Natural killer cell (primary cell): ENCODE measurements around the gene CNTF. TPM values are rescaled to one million over a fixed set of nuclear protein-coding genes. Genes with fewer than 3 reads are reported as not detected.

Experiments used
- ATAC-seq, 3 donors: fragments of 150-1000 bp in 2 of 3; fragments of 200-7000 bp in 1 of 3; cut with Tn5 transposase; 1 replicate in 1 of 3; 2 replicates in 2 of 3; pipeline ENCODE4 v1.10.0; 2021; ENCODE audit warnings: mild to moderate bottlenecking in 2 of 3, moderate library complexity in 2 of 3
- DNase-seq, 2 donors: peaks; one replicate each; pipeline versions ENCODE4 v3.0.0 to v3.0.0-alpha.2; 2013 to 2021; ENCODE audit warnings: mixed read lengths in 1 of 2
- H3K27ac ChIP-seq: one replicate; pipeline ENCODE4 v1.5.1; 2013; ENCODE audit warnings: mild to moderate bottlenecking, low read length
- H3K27me3 ChIP-seq: one replicate; pipeline ENCODE4 v1.6.1; 2013; ENCODE audit warnings: low read length; ENCODE audit not compliant: control insufficient read depth, insufficient read depth
- H3K36me3 ChIP-seq: one replicate; pipeline ENCODE4 v1.6.1; 2013; ENCODE audit warnings: low read length; ENCODE audit not compliant: control insufficient read depth, insufficient read depth
- H3K4me1 ChIP-seq: one replicate; pipeline ENCODE4 v1.6.1; 2013; ENCODE audit warnings: low read length; ENCODE audit not compliant: control insufficient read depth, insufficient read depth
- H3K4me3 ChIP-seq: one replicate; pipeline ENCODE4 v1.5.1; 2013; ENCODE audit warnings: low read length
- H3K9me3 ChIP-seq: one replicate; pipeline ENCODE4 v1.6.1; 2013; ENCODE audit warnings: low read length; ENCODE audit not compliant: control insufficient read depth, insufficient read depth
- H3K27ac Mint-ChIP-seq, 2 donors: one replicate each; pipeline ENCODE4 v1.8.0; 2022; ENCODE audit warnings: mild to moderate bottlenecking in 2 of 2, mixed read lengths in 2 of 2, moderate library complexity in 1 of 2
- H3K27me3 Mint-ChIP-seq, 2 donors: one replicate each; pipeline ENCODE4 v1.8.0; 2022; ENCODE audit warnings: low read depth in 2 of 2, mixed read lengths in 2 of 2
- H3K36me3 Mint-ChIP-seq: one replicate; pipeline ENCODE4 v1.8.0; 2022; ENCODE audit warnings: mixed read lengths
- H3K4me1 Mint-ChIP-seq, 2 donors: one replicate each; pipeline ENCODE4 v1.8.0; 2022; ENCODE audit warnings: mixed read lengths in 2 of 2
- H3K4me3 Mint-ChIP-seq: one replicate; pipeline ENCODE4 v1.8.0; 2022; ENCODE audit warnings: mild to moderate bottlenecking, moderate library complexity, mixed read lengths
- H3K9me3 Mint-ChIP-seq, 2 donors: one replicate each; pipeline ENCODE4 v1.8.0; 2022; ENCODE audit warnings: mixed read lengths in 2 of 2
- WGBS: methylation state at CpG from one replicate; pipeline ENCODE4 v1.1.7; 2013; ENCODE audit warnings: missing lambda C conversion rate; ENCODE audit not compliant: insufficient coverage; 5-methylcytosine and 5-hydroxymethylcytosine counted together
- intact Hi-C: fragments of 100-400 bp; cut with micrococcal nuclease; formaldehyde crosslinking; loops from one replicate; pipeline ENCODE4 v1.14.2; 2022
- total RNA-seq, 4 donors: library from RNA; stranded (reverse); fragments of 120-200 nt in 1 of 4; gene quantifications; one replicate each; pipeline versions ENCODE4 v1.2.3 to v1.2.4, GENCODE V29; 2013 to 2022
- TF ChIP-seq, protein P1 (sequence below): fragments of 200-600 bp; IDR thresholded peaks from one replicate; pipeline ENCODE4 v1.8.0; 2022; ENCODE audit warnings: antibody characterized with exemption

CNTF gene
- total RNA-seq, 3 donors from 2014 or later (not counting 1 experiment from before 2014, with no cell fraction given), result 3.6 to 5.5 (median 4.9) TPM

DNA sequence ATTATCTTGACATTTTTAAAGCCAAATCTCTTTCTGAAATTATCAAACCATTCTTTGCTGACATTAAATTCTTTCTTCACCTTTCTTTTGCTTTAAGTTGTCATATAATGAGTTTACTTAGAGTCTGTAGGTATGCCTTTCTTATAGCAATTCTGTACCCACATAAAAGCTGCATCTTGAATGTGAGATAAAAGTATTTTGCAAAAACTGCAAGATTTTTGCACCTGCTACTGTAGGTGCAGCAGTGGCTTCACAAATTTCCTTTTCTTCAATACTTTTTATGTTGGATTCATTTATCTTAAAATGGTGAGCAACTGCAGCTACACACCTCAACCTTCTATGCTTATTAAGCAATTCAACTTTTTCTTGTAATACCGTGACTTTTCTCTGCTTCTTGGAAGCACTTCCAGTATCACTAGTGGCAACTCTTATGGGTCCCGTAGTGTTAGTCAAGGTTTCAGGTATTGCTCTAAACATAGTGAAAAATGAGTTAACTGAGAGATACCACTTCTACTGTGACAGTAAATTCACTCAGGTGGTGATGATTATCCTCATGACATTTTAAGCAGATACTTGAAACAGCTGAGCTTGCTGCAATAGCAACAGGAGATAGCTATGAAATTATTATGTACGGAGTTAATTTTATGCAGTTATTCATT is 24.9 kb upstream of the CNTF start:
- H3K4me3 Mint-ChIP-seq, result no peak overlapping the region
- peaks cover 6% of the 10 kb centered on the region for H3K36me3 ChIP-seq
- H3K27me3 Mint-ChIP-seq, result no peaks in the 10 kb centered on the region
- no peaks in the 10 kb centered on the region for H3K9me3 ChIP-seq
- no peaks in the 10 kb centered on the region for H3K36me3 Mint-ChIP-seq
- intact Hi-C loops, result no loop called here
- WGBS, result 85% methylated on average over 2 of the region's 3 CpGs
- peak overlapping the region; percentile 57 to 68 for H3K27ac Mint-ChIP-seq
- H3K4me1 Mint-ChIP-seq, result peaks cover 64 to 74% of the 10 kb centered on the region in 2 donors
- TF ChIP-seq, protein P1, sequence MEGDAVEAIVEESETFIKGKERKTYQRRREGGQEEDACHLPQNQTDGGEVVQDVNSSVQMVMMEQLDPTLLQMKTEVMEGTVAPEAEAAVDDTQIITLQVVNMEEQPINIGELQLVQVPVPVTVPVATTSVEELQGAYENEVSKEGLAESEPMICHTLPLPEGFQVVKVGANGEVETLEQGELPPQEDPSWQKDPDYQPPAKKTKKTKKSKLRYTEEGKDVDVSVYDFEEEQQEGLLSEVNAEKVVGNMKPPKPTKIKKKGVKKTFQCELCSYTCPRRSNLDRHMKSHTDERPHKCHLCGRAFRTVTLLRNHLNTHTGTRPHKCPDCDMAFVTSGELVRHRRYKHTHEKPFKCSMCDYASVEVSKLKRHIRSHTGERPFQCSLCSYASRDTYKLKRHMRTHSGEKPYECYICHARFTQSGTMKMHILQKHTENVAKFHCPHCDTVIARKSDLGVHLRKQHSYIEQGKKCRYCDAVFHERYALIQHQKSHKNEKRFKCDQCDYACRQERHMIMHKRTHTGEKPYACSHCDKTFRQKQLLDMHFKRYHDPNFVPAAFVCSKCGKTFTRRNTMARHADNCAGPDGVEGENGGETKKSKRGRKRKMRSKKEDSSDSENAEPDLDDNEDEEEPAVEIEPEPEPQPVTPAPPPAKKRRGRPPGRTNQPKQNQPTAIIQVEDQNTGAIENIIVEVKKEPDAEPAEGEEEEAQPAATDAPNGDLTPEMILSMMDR, result no peak
- H3K4me1 ChIP-seq, result no peaks in the 10 kb centered on the region
- ATAC-seq, result no peak
- no peaks in the 10 kb centered on the region for H3K9me3 Mint-ChIP-seq
- H3K4me3 ChIP-seq, result no peak overlapping the region
- H3K27me3 ChIP-seq, result no peaks in the 10 kb centered on the region
- DNase-seq, result peak in 1 of 2 donors; percentile 10
- H3K27ac ChIP-seq, result no peak overlapping the region

DNA sequence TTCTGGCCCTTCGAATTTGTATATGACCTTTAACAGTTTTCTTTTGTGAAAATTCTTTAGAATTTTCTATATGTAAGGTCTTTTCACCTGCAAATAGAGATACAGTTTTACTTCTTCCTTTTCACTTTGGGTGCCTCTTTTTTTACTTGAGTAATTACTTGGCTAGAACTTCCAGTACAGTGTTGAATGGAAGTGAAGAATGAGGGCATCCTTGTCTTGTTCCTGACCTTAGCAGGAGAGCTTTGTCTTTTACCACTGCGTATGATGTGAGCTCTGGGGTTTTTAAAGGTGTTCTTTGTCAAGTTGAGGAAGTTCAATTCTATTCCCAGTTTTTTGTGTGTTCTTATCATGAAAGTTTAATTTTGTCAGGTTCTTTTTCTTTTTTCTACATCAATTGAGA is 22.0 kb upstream of the CNTF start:
- DNase-seq, result no peak
- TF ChIP-seq, protein P1, result no peak
- H3K4me1 Mint-ChIP-seq, result peaks cover 70 to 85% of the 10 kb centered on the region in 2 donors

DNA sequence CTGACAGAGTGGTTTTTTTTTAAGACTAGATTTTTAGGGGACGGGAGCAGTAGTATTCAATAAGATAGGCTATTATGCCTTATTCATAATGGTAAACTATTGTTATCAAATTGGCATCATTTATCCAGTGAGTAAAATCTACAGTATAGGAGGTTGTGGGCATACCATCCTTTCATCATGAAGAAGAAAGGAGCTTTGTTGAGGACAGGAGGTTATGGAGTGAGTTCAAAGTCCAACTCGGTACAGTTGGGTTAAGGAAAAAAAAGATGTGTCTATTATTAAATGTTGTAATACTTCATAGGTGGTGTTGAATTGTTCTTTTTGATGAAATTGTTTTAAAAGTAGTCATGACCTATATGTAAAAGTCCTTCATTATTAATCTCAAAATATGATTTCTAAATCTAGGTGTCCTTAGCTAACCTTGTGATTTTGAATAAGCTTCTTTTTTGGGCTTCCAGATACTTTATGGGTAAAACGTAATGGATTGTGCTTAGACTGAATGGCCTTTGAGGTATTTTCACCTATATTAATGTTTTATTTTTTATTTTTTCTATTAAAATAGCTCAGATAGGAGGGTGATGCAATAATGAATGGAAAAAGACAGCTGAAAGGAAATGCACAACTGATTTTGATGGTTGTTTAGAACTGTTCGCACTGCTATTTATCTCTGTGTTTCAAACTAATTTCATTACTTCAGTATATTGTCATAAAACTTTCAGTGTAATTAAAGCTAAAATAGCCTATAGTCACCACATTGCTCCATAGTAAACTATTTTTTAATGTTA is 15.3 kb upstream of the CNTF start:
- Mint-ChIP-seq H3K27me3 (no peaks in the 10 kb centered on the region), H3K4me1 (peaks cover 49 to 62% of the 10 kb centered on the region in 2 donors), H3K9me3 (no peaks in the 10 kb centered on the region), H3K27ac (peak overlapping the region; percentile 65 to 67), H3K36me3 (peaks cover 11% of the 10 kb centered on the region), H3K4me3 (no peak overlapping the region)
- Histone ChIP-seq H3K4me3 (no peak overlapping the region), H3K36me3 (peaks cover 26% of the 10 kb centered on the region), H3K9me3 (no peaks in the 10 kb centered on the region), H3K27ac (no peak overlapping the region), H3K27me3 (no peaks in the 10 kb centered on the region), H3K4me1 (peaks cover 4% of the 10 kb centered on the region)
- 100% methylated on average over 2 of the region's 4 CpGs for WGBS
- ATAC-seq (no peak), DNase-seq (no peak)
- intact Hi-C loops, result loop anchor here (5.0 kb wide), 1 partner anchor 40 kb away; no protein-coding TSS in a partner anchor
- TF ChIP-seq, protein P1, result no peak

More for the DNA sequence above, 22.0 kb upstream of the CNTF start:
- Histone ChIP-seq H3K4me1 (no peaks in the 10 kb centered on the region), H3K9me3 (no peaks in the 10 kb centered on the region), H3K27me3 (no peaks in the 10 kb centered on the region), H3K27ac (no peak overlapping the region), H3K36me3 (peaks cover 3% of the 10 kb centered on the region), H3K4me3 (no peak overlapping the region)
- H3K9me3 Mint-ChIP-seq, result no peaks in the 10 kb centered on the region
- H3K27ac Mint-ChIP-seq, result peak overlapping the region in 1 of 2 donors; percentile 29
- no peaks in the 10 kb centered on the region for H3K36me3 Mint-ChIP-seq
- intact Hi-C loops, result no loop called here
- H3K27me3 Mint-ChIP-seq, result no peaks in the 10 kb centered on the region
- whole genome bisulfite sequencing, result 89% methylated on average over 1 of the region's 2 CpGs
- ATAC-seq, result no peak
- H3K4me3 Mint-ChIP-seq, result no peak overlapping the region
